Measurements from ENCODE around the gene BMP6. TPM values are rescaled to one million over a fixed set of nuclear protein-coding genes. Genes with fewer than 3 reads are reported as not detected.

The BMP6 gene
- total and polyA plus RNA-seq, 10 of the 15 experiments (the other 5 are each of a cell fraction or from before 2014, with no cell fraction given), result 0.02 to 0.15 (median 0.05) TPM; not detected in 5

- H2AFZ ChIP-seq (ENCODE audit: control insufficient read depth, low read depth, low read length), result no peak overlapping the region
- intact Hi-C loops (cut with micrococcal nuclease; ENCODE audit: unreplicated experiment) (no loop called here), in situ Hi-C loops (cut with MboI) (no loop called here)
- no peak overlapping the region for H3K4me2 ChIP-seq (ENCODE audit: control insufficient read depth, insufficient read depth)
- SMC1A ChIA-PET (ENCODE audit: uncharacterized antibody, unreplicated experiment), result no interaction called here
- no peak overlapping the region for H3K9ac ChIP-seq (ENCODE audit: control insufficient read depth, insufficient read depth, low read length)
- ATAC-seq (no peak), FAIRE-seq (no peak), DNase-seq (ENCODE audit: low read depth, low spot score) (no peak)
- H3K9me3 ChIP-seq (replicated peaks; ENCODE audit: control insufficient read depth, insufficient read depth, low read length), result no peaks in the 10 kb centered on the region
- RAD21 ChIA-PET (ENCODE audit: unreplicated experiment), result no interaction called here
- H3K27ac ChIP-seq (ENCODE audit: control insufficient read depth, insufficient read depth), result no peak overlapping the region
- H4K20me1 ChIP-seq (ENCODE audit: control insufficient read depth, insufficient read depth), result no peaks in the 10 kb centered on the region
- POLR2A ChIA-PET, result no interaction called here
- TF ChIP-seq DPF2 (IDR thresholded peaks at IDR 0.05) (no peak), TCF12 (IDR thresholded peaks at IDR 0.05; ENCODE audit: low read depth, low read length) (no peak), STAT1 (conservative IDR thresholded peaks at IDR 0.05) (no peak)
- H3K79me2 ChIP-seq (ENCODE audit: control insufficient read depth, insufficient read depth, low read length), result no peaks in the 10 kb centered on the region
- no peaks in the 10 kb centered on the region for H3K4me1 ChIP-seq (ENCODE audit: control insufficient read depth, insufficient read depth, low read length)
- H3K4me3 ChIP-seq, result no peak overlapping the region
- H3K36me3 ChIP-seq (ENCODE audit: control insufficient read depth in 2 of 2, insufficient read depth in 2 of 2, low read length in 1 of 2), result no peaks in the 10 kb centered on the region
- no peaks in the 10 kb centered on the region; a peak in 3 of 4 replicates for H3K27me3 ChIP-seq (replicated peaks in 1 of 2; ENCODE audit: control insufficient read depth in 2 of 2, insufficient read depth in 2 of 2, low read length in 1 of 2)
- no TSS peak for BruUV-seq (replicated peaks)
- 14% methylated on average over 4 of the region's 4 CpGs for WGBS (ENCODE audit: insufficient coverage, insufficient replicate concordance, low lambda C conversion rate, missing lambda C conversion rate)
- CTCF ChIA-PET, result no interaction called here
Observed at GRCh38 chr6:7681449-7681848, 44.5 kb upstream of the BMP6 start.

- no peak for FAIRE-seq
Observed at GRCh38 chr6:7684076-7684475, 41.8 kb upstream of the BMP6 start.

More at GRCh38 chr6:7684076-7684475, 41.8 kb upstream of the BMP6 start:
- intact Hi-C loops (cut with micrococcal nuclease; ENCODE audit: unreplicated experiment), result no loop called here
- no peaks in the 10 kb centered on the region for H3K79me2 ChIP-seq (ENCODE audit: control insufficient read depth, insufficient read depth, low read length)
- ChIA-PET RAD21 (ENCODE audit: unreplicated experiment) (no interaction called here), POLR2A (no interaction called here), SMC1A (ENCODE audit: uncharacterized antibody, unreplicated experiment) (no interaction called here), CTCF (interaction anchor here (1.7 kb wide), 1 partner anchor 38 kb away, joined by 3 read pairs; no protein-coding TSS in a partner anchor)
- no peak overlapping the region for H3K4me2 ChIP-seq (ENCODE audit: control insufficient read depth, insufficient read depth)
- H3K4me1 ChIP-seq (ENCODE audit: control insufficient read depth, insufficient read depth, low read length), result no peaks in the 10 kb centered on the region
- no peaks in the 10 kb centered on the region for H4K20me1 ChIP-seq (ENCODE audit: control insufficient read depth, insufficient read depth)
- ATAC-seq, result no peak
- no peak overlapping the region for H3K9ac ChIP-seq (ENCODE audit: control insufficient read depth, insufficient read depth, low read length)
- no peak overlapping the region for H3K27ac ChIP-seq (ENCODE audit: control insufficient read depth, insufficient read depth)
- no peaks in the 10 kb centered on the region for H3K9me3 ChIP-seq (replicated peaks; ENCODE audit: control insufficient read depth, insufficient read depth, low read length)
- in situ Hi-C loops (cut with MboI), result no loop called here
- H2AFZ ChIP-seq (ENCODE audit: control insufficient read depth, low read depth, low read length), result no peak overlapping the region
- H3K4me3 ChIP-seq, result no peak overlapping the region
- no TSS peak for BruUV-seq (replicated peaks)
- DNase-seq (ENCODE audit: low read depth, low spot score), result no peak
- no peaks in the 10 kb centered on the region for H3K36me3 ChIP-seq (ENCODE audit: control insufficient read depth in 2 of 2, insufficient read depth in 2 of 2, low read length in 1 of 2)
- H3K27me3 ChIP-seq (replicated peaks in 1 of 2; ENCODE audit: control insufficient read depth in 2 of 2, insufficient read depth in 2 of 2, low read length in 1 of 2), result no peaks in the 10 kb centered on the region; a peak in 3 of 4 replicates
- 5% methylated on average over 1 of the region's 1 CpG for WGBS (ENCODE audit: insufficient coverage, insufficient replicate concordance, low lambda C conversion rate, missing lambda C conversion rate)
- no peak for TF ChIP-seq PML (IDR thresholded peaks at IDR 0.05; ENCODE audit: low read length)
- TF ChIP-seq JUNB (IDR thresholded peaks at IDR 0.05), result no peak
- TF ChIP-seq HDAC6 (IDR thresholded peaks at IDR 0.05; ENCODE audit: unreplicated experiment), result no peak
- TF ChIP-seq RFX5 (IDR thresholded peaks at IDR 0.05; ENCODE audit: low read depth, low read length), result no peak
- TF ChIP-seq MAX (IDR thresholded peaks at IDR 0.05; ENCODE audit: low read depth, low read length), result no peak
- TF ChIP-seq SREBF1 (IDR thresholded peaks at IDR 0.05; ENCODE audit: low read length), result no peak
- TF ChIP-seq CREM (IDR thresholded peaks at IDR 0.05; ENCODE audit: low read depth), result no peak
- no peak for TF ChIP-seq MEF2A (IDR thresholded peaks at IDR 0.05; ENCODE audit: insufficient read depth, low read depth, low read length)
